Skeletal muscle satellite cell (primary cell): ENCODE results near the gene PHLDB1.

Source experiments
- H3K27me3 ChIP-seq: 2 replicates; pipeline ENCODE4 v1.7.0; 2013; ENCODE audit warnings: low read length; ENCODE audit not compliant: control insufficient read depth, insufficient read depth
- H3K36me3 ChIP-seq: 2 replicates; pipeline ENCODE4 v1.7.0; 2013; ENCODE audit warnings: mild to moderate bottlenecking, control low read depth, low read length; ENCODE audit not compliant: insufficient read depth
- H3K4me1 ChIP-seq: 2 replicates; pipeline ENCODE4 v1.7.0; 2013; ENCODE audit warnings: low read length; ENCODE audit not compliant: control insufficient read depth, insufficient read depth
- H3K4me2 ChIP-seq: 2 replicates; pipeline ENCODE4 v1.7.0; 2013; ENCODE audit warnings: mild to moderate bottlenecking, low read length
- H3K4me3 ChIP-seq: 2 replicates; pipeline ENCODE4 v1.7.0; 2013; ENCODE audit warnings: low read length
- H3K9ac ChIP-seq: 2 replicates; pipeline ENCODE4 v1.7.0; 2013; ENCODE audit warnings: mild to moderate bottlenecking, low read depth, low read length, moderate library complexity
- H3K9me3 ChIP-seq: replicated peaks from 2 replicates; pipeline ENCODE4 v1.7.0; 2013; ENCODE audit warnings: mild to moderate bottlenecking, control low read depth, low read length

PHLDB1 gene

DNA sequence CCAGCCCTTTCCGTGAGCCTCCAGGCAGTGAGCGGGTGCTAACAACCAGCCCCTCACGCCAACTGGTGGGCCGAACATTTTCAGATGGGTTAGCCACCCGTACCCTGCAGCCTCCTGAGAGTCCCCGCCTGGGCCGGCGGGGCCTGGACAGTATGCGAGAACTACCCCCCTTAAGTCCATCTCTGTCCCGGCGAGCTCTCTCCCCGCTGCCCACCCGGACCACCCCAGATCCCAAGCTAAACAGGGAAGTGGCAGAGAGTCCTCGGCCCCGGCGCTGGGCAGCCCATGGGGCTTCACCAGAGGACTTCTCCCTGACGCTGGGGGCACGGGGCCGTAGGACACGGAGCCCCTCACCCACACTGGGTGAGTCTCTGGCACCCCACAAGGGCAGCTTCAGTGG lies 20.6 kb downstream of the PHLDB1 start:
- H3K9ac ChIP-seq: no peak overlapping the region
- no peak overlapping the region for H3K4me3 ChIP-seq
- H3K9me3 ChIP-seq: no peaks in the 10 kb centered on the region
- H3K36me3 ChIP-seq: peaks cover 87% of the 10 kb centered on the region
- H3K4me2 ChIP-seq: no peak overlapping the region
- peaks cover 47% of the 10 kb centered on the region for H3K4me1 ChIP-seq
- H3K27me3 ChIP-seq: no peaks in the 10 kb centered on the region

- Histone ChIP-seq H3K9me3 (no peaks in the 10 kb centered on the region), H3K4me1 (peaks cover 47% of the 10 kb centered on the region), H3K9ac (no peak overlapping the region), H3K36me3 (peaks cover 89% of the 10 kb centered on the region), H3K27me3 (no peaks in the 10 kb centered on the region), H3K4me2 (no peak overlapping the region), H3K4me3 (no peak overlapping the region)
Measured at GRCh38 chr11:118628432-118628831, 21.0 kb downstream of the PHLDB1 start.

DNA sequence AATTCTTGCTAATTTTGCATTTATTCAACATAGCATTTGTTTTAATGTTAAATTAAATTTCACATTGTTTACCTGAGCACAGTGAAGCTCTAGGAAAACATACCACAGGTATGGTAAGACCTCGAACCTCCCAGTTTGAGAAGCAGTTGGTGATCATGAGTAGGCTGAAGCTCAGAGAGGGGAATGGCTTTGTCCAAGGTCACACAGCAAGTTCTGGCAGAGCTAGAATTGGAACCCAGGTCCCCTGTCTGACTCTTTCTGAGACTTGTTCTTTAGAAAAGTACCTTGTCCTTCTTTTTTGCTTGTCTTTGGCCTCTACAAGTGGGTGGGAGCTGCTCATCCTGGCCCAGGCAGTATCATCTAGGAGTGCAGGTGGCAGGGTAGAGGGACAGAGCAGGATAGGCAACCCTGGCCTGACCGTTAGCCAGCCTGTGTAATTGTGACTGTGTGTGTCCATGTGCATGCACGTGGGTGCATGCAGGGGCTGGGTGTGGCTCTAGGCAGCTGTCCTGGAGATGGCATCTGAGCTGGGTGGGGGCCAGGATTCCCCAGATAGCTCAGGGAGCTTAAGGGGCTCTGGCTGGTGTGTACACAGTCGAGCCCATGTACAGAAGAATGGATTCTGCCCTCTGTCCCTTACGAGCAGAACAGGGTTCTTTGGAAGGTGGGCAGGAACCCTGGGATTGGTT lies 21.6 kb downstream of the PHLDB1 start:
- Histone ChIP-seq H3K9me3 (no peaks in the 10 kb centered on the region), H3K4me1 (peaks cover 49% of the 10 kb centered on the region), H3K4me2 (no peak overlapping the region), H3K36me3 (peaks cover 90% of the 10 kb centered on the region), H3K27me3 (no peaks in the 10 kb centered on the region), H3K9ac (no peak overlapping the region), H3K4me3 (no peak overlapping the region)

DNA sequence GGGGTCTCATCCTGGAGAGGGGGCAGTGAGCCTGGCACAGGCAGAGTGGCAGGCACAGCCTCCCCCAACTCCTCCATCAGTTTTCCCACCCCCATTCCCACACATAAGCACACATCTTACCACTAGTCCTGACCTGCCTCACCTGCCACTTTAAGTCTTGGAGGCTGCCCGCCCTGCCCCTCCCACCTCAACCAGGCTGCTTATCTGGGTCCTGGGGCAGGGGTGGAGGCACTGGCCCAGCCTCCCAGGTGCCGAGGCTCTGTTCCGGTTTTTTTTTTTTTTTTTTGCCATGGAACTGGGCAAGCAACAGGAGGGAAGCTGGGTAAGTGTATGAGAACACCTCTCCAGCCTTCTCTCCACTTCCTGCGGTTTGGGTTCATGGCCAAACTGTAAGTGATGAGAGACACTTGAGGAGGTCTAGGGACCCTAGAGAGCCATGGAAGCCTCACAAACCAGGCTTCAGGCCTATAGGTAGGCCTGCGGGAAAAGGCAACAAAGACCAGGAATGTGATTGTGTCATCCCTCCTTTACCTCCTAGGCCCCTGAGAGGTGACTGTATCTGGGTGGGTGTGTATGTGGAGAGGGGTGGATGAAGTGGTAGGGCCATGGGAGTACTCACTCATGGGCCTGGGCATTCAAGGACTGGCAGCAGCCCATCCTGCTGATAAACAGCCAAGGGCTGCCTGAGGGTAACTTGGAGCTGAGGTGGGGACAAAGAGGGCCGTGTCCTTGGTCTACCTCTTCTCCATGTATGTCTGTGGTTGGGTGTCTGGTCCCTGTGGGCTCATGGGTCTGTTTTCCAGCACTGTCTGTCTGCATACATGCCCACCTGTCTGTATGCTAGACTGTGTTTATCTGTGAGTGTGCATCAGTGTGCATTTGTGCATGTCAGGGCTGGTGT lies 22.6 kb downstream of the PHLDB1 start:
- Histone ChIP-seq H3K27me3 (no peaks in the 10 kb centered on the region), H3K4me1 (peaks cover 50% of the 10 kb centered on the region), H3K4me2 (no peak overlapping the region), H3K4me3 (no peak overlapping the region), H3K36me3 (peaks cover 81% of the 10 kb centered on the region), H3K9me3 (no peaks in the 10 kb centered on the region), H3K9ac (no peak overlapping the region)

GRCh38 chr11:118631142-118631909 lies 23.9 kb downstream of the PHLDB1 start:
- no peak overlapping the region for H3K4me2 ChIP-seq
- H3K4me1 ChIP-seq: peaks cover 43% of the 10 kb centered on the region
- H3K9me3 ChIP-seq: no peaks in the 10 kb centered on the region
- H3K9ac ChIP-seq: no peak overlapping the region
- no peak overlapping the region for H3K4me3 ChIP-seq
- H3K27me3 ChIP-seq: no peaks in the 10 kb centered on the region
- H3K36me3 ChIP-seq: peaks cover 83% of the 10 kb centered on the region

GRCh38 chr11:118632577-118633318 lies 25.3 kb downstream of the PHLDB1 start:
- Histone ChIP-seq H3K36me3 (peaks cover 87% of the 10 kb centered on the region), H3K4me2 (no peak overlapping the region), H3K9ac (no peak overlapping the region), H3K4me3 (no peak overlapping the region), H3K4me1 (peaks cover 49% of the 10 kb centered on the region), H3K27me3 (no peaks in the 10 kb centered on the region), H3K9me3 (no peaks in the 10 kb centered on the region)

DNA sequence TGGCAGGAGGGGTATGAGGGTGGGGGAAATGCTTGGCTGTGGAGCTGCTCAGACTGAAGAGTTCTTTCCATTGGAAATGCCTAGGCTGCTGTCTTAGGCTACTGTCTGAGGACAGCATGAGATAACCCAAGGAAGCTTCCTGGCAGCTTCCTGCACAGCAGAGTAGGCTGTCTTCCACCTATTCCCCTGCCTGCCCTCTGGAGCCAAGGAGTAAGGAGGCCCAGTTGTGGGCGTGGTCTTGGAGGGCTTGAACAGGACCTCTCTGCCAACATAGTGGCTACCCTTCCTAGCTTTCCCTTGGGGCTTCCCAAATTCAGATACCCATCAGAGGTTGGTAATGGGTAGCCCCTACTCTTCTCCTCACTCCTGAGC lies 25.9 kb downstream of the PHLDB1 start:
- Histone ChIP-seq H3K9me3 (no peaks in the 10 kb centered on the region), H3K4me2 (peak overlapping the region; percentile 11), H3K36me3 (peaks cover 86% of the 10 kb centered on the region), H3K4me1 (peaks cover 47% of the 10 kb centered on the region), H3K4me3 (no peak overlapping the region), H3K27me3 (no peaks in the 10 kb centered on the region), H3K9ac (no peak overlapping the region)

DNA sequence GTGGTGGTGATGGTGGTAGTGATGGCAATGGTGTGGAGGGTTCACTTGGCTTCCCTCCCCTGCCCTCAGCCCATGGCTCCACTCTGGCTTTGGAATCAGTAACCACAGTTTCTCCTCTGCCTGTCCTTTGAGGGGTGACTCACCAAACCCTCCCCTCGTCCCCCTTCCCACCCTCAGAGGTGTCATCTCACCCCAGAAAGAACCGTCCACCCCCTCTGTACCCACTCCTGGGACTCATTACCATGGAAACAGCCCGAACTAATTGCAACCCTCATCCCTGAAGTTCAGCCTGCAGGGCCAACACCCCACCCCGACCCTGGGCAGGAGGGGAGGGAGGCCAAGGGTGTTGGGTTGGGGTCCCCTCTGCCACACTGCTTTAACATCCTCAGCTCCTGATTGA lies 26.6 kb downstream of the PHLDB1 start:
- H3K4me1 ChIP-seq: peaks cover 40% of the 10 kb centered on the region

GRCh38 chr11:118634431-118635236 lies 27.2 kb downstream of the PHLDB1 start:
- H3K4me1 ChIP-seq: peaks cover 36% of the 10 kb centered on the region
- peak overlapping the region; percentile 42 for H3K9ac ChIP-seq
- H3K4me3 ChIP-seq: no peak overlapping the region
- H3K27me3 ChIP-seq: no peaks in the 10 kb centered on the region
- H3K9me3 ChIP-seq: no peaks in the 10 kb centered on the region
- peaks cover 85% of the 10 kb centered on the region for H3K36me3 ChIP-seq
- peak overlapping the region; percentile 29 for H3K4me2 ChIP-seq

More for the DNA sequence above, 26.6 kb downstream of the PHLDB1 start:
- Histone ChIP-seq H3K4me3 (peak overlapping the region; percentile 9), H3K9ac (no peak overlapping the region), H3K4me2 (peak overlapping the region; percentile 11), H3K9me3 (no peaks in the 10 kb centered on the region), H3K27me3 (no peaks in the 10 kb centered on the region), H3K36me3 (peaks cover 86% of the 10 kb centered on the region)

DNA sequence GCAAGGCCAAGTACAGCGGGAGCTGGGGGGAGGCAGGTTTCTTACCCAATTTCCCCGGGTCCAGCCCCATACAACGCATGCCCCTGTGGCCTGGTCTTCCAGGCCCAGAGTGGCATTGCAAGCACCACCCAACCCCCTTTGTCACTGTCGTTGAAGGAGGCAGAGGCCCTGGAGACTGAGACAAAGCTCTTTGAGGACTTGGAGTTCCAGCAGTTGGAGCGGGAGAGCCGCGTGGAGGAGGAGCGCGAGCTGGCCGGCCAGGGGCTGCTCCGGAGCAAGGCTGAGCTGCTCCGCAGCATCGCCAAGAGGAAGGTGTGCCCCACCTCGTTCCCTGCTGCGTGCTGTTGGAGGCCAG lies 27.8 kb downstream of the PHLDB1 start:
- H3K4me3 ChIP-seq: no peak overlapping the region
- H3K36me3 ChIP-seq: peaks cover 86% of the 10 kb centered on the region
- H3K4me2 ChIP-seq: no peak overlapping the region
- H3K9ac ChIP-seq: no peak overlapping the region
- H3K9me3 ChIP-seq: no peaks in the 10 kb centered on the region
- no peaks in the 10 kb centered on the region for H3K27me3 ChIP-seq
- peaks cover 36% of the 10 kb centered on the region for H3K4me1 ChIP-seq
